LNCaP clone FGC (cell line): ENCODE data around the gene ATXN7L3.
"Not testable (repeated sequence)": the region's sequence is repeated elsewhere in the genome, so short reads cannot be mapped to it uniquely, and the experiment has no call there.

Source experiments
- DNase-seq: peaks from one replicate; pipeline ENCODE4 v3.0.0-alpha.2; 2011; ENCODE audit warnings: low read depth
- H3K4me3 ChIP-seq: 2 replicates; pipeline ENCODE4 v1.5.1; 2011; ENCODE audit warnings: mild to moderate bottlenecking, low read depth, low read length, control low read depth
- CTCF ChIP-seq: IDR thresholded peaks from 2 replicates; pipeline ENCODE4 v1.5.1; 2012; ENCODE audit warnings: mild to moderate bottlenecking; ENCODE audit not compliant: control insufficient read depth, insufficient read depth; ENCODE audit errors: extremely low read depth

Gene ATXN7L3

GRCh38 chr17:44155488-44155887 is 44.2 kb downstream of the ATXN7L3 start:
- TF ChIP-seq CTCF = no peak
- DNase-seq = no peak
- no peak overlapping the region for H3K4me3 ChIP-seq

- DNase-seq = no peak
- TF ChIP-seq CTCF = no peak
- H3K4me3 ChIP-seq = no peak overlapping the region
These were observed 46.8 kb downstream of the ATXN7L3 start for GRCh38 chr17:44152875-44153274.

GRCh38 chr17:44149750-44150329 is 49.8 kb downstream of the ATXN7L3 start:
- TF ChIP-seq CTCF = no peak
- no peak overlapping the region for H3K4me3 ChIP-seq
- no peak for DNase-seq

GRCh38 chr17:44149066-44149465 is 50.6 kb downstream of the ATXN7L3 start:
- not testable (repeated sequence) for H3K4me3 ChIP-seq, DNase-seq

- no peak overlapping the region for H3K4me3 ChIP-seq
- no peak for DNase-seq
- TF ChIP-seq CTCF = no peak
These were observed 51.9 kb downstream of the ATXN7L3 start for GRCh38 chr17:44147812-44148211.

GRCh38 chr17:44146375-44147346 is 53.0 kb downstream of the ATXN7L3 start:
- DNase-seq = no peak
- TF ChIP-seq CTCF = no peak
- no peak overlapping the region for H3K4me3 ChIP-seq

- TF ChIP-seq CTCF = no peak
- DNase-seq = no peak
- no peak overlapping the region for H3K4me3 ChIP-seq
These were observed 54.5 kb downstream of the ATXN7L3 start for GRCh38 chr17:44144966-44145739.

- not testable (repeated sequence) for H3K4me3 ChIP-seq, DNase-seq
These were observed 55.8 kb downstream of the ATXN7L3 start for GRCh38 chr17:44143921-44144320.
